GM19452 (cell line): ENCODE data around the gene DCAF12L1.

Source experiments
- ATAC-seq: cut with Tn5 transposase; IDR thresholded peaks from one replicate; pipeline ENCODE4 v1.9.1; 2021; ENCODE audit not compliant: unreplicated experiment

The DCAF12L1 gene

DNA sequence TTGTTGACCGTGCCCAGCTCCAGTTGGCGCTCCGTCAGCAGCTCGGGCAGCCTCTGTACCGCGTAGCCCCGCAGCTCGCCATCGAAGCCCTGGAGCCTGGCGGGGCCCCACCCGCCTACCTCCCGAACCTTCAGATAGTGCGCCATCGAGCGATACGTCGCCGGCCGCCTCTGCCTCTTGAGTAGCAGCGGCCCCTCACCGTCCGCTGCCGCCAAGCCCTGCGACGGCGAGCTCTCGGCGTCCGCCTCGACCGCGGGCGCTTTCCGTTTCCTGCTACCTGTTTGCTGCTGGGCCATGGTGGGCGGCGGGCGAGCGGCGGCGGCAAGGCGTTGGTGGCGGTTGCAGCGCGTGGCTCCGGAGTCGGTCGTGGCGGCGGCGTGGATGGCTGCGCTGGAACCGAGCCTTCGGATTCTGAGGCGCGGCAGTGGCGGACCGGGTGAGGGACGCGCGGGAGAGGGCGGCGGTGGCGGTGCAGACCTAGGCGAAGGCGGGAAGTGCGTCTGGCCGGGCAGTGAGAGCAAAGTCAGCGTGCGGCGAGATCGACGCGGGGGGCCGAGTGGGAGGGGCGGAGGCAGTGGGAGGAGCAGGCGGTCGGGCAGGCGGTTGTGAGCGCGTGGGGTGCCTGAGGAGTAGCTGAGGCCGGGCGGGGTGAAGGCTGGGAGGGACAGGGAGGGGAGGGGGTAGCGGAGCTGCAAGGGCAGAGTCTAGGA is at the start of gene DCAF12L1:
Gene DCAF12L1 (minus strand): TSS at position 502 of the 710 bp plus-strand sequence. CDS start 206 bp downstream, at position 296.
- no peak for ATAC-seq

DNA sequence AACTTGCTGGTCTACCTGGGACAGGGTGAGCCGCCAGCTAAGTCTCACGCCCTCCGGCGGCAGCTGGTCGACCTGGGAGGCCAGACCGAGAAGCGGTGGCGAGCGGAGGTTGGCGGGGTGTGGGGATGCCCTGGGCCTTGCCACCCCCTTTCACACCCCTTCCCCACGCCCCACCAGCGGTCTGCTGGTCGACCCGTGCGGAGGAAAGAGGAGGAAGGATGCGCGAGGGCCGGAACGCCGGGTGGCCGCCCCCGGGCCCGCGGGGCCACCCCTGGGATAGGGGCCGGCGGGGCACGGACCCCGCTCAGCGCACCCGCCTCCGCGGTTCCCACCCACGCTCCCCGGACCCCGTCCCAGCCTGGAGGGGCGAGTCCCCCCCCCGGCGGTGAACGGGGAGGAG is 28.3 kb upstream of the DCAF12L1 start:
- no peak for ATAC-seq

DNA sequence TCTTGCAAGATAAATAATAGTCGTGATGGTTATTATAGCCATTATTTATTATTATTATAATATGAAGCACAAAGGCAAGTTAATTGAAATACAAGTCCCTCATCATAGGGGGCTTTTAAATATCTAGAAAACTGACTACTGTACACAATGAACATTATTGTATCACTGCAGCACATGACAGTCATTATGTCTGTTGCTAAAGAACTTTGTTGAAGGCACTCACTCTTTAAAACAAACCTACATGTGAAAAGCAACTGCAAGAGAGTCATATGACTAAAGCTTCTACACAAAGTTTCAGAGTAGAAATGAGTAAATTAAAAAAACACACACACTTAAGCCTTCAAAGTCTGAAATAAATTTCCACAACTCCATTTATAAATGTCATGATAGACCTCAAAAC is 23.3 kb upstream of the DCAF12L1 start:
- no peak for ATAC-seq

DNA sequence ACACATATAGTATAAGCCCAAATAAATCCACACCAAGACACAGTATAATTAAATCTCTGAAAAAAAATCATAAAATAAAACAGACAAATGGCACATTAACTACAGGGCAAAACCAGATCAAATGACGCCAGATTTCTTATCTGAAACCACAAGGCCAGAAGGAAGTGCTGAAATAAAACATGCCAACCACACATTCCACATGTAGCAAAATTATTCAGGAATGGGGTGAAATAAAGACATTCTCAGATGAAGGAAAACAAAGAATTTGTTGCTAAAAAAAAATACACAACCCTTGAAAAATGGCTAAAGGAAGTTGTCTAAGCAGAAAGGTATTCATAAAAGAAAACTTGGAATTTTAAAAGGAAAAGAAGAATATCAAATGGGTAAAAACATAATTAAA is 4.5 kb upstream of the DCAF12L1 start:
- no peak for ATAC-seq

DNA sequence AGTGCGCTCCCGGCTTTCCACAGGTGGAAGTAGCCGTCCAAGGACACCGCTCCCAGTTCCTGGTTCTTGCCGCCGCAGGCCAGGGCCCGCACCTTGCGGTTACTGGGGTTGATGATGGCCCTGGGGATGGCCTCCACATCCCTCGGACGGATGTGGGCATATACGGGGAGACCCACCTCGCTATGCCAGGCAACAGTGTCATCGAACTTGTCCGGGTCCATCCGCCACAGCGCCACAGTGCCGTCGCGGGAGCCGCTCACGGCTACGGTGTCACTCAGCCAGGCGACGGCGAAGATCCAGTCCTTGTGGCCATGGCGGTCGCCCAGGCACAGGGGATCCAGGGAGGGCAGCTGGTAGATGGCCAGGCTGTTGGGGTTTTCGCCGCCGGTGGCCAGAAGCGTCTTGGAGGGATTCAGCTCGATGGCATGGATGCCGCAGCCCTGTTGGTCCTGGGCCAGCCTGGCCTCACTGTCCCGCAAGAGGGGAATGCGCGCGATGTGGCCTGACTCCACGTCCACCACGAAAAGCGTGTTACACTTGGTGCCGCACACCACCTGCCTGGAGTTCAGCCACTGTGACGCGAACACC is 795 bp downstream of the DCAF12L1 start:
- no peak for ATAC-seq

DNA sequence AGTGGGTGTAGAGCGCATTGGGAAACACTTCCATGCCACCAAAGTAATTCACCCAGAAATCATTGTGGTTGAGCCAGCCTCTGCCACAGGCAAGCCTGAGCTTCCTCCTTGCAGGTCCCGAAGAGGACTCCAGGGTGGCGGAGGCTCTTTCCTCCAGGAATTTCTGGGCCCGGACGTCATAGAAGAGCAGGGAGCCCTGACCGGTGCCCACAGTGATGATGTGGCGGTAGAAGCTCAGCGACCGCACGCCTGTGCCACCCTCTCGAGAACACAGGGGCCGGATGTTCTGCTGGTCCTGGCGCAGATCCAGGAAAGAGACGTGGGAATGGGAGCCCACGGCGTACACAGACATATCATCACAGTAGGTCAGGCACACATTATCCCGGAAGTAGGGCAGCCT is 1.3 kb downstream of the DCAF12L1 start:
- ATAC-seq: no peak

DNA sequence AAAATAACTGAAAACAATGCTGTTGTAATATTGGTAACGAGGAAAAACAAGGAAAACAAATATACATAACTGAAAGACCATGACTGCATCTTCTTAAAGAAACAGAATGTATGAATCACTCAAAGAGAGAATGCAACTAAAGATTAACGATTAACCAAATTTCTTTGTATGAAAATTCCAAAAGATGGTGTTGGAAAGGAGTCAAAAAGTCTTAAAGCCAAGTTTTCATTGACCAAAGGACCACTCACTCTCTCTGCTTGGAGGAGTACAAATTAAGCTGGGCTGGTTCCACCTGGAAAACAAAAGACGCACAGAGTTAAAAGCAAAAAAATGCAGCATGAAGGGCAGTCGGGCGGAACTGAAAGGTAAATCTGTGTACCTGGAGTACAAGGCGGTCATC is 1.8 kb downstream of the DCAF12L1 start:
- ATAC-seq: no peak

DNA sequence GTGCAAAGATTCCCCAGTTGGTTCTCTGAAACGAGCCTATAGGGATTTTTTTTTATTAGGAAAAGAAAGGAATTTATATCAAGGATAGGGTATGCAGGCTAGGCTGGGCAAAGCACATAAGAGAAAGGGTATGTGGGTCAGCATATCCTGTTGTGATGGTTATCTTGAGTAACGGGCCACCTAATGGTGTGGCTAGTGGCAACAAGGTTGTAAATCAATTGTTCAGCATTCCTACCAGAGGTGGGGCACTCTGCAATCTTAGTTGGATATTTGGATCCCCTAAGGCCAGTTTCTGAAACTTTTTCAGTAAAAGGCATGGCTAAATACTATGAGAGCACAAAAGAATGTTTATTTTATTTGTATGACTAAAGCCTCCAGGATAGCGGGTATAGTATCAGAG is 42.7 kb downstream of the DCAF12L1 start:
- ATAC-seq: no peak
